ENCODE data around the gene THOC6. TPM values are rescaled to one million over a fixed set of nuclear protein-coding genes. Genes with fewer than 3 reads are reported as not detected.

The THOC6 gene
- total and polyA plus RNA-seq, 9 of the 15 experiments (the other 6 are each of a cell fraction or from before 2014, with no cell fraction given), result 2.5 to 65.4 (median 42.3) TPM

- FAIRE-seq (no peak), DNase-seq (ENCODE audit: extremely low read depth in 1 of 4, low spot score in 3 of 4) (no peak), ATAC-seq (no peak)
- 0 out of 4 replicates have a peak overlapping the region, but pooled peaks of 1 of the 2 experiments have one; percentile 19 for H3K9ac ChIP-seq (ENCODE audit: insufficient read depth in 1 of 2, low read depth in 2 of 2, low read length in 2 of 2)
- no peaks in the 10 kb centered on the region for H3K36me3 ChIP-seq (ENCODE audit: control insufficient read depth, insufficient read depth, low read length)
- intact Hi-C loops (cut with micrococcal nuclease) (no loop called here), in situ Hi-C loops (cut with MboI) (no loop called here)
- WGBS (ENCODE audit: insufficient coverage, low coverage, missing lambda C conversion rate), result 70% methylated on average over 9 of the region's 14 CpGs
- no peak overlapping the region for H3K4me2 ChIP-seq (ENCODE audit: insufficient read depth, low read length)
- no peaks in the 10 kb centered on the region for H3K9me1 ChIP-seq (ENCODE audit: control insufficient read depth, insufficient read depth, low read length)
- BruUV-seq (replicated peaks), result no TSS peak
- H3K27ac ChIP-seq (ENCODE audit: extremely low read depth, low read depth, low read length), result no peak overlapping the region
- no peaks in the 10 kb centered on the region for H3K27me3 ChIP-seq (ENCODE audit: control insufficient read depth in 2 of 2, insufficient read depth in 2 of 2, low read length in 2 of 2)
- H3K4me1 ChIP-seq (replicated peaks in 1 of 2; ENCODE audit: control insufficient read depth in 2 of 2, insufficient read depth in 2 of 2, low read length in 2 of 2), result peaks cover 0 to 40% of the 10 kb centered on the region in 2 experiments; a peak in 2 of 5 replicates
- no peaks in the 10 kb centered on the region for H3K9me3 ChIP-seq (replicated peaks; ENCODE audit: control insufficient read depth, insufficient read depth, low read depth, low read length)
- H2AFZ ChIP-seq (ENCODE audit: low read depth, low read length), result no peak overlapping the region
- H4K20me1 ChIP-seq (replicated peaks; ENCODE audit: control insufficient read depth, insufficient read depth, low read length), result no peaks in the 10 kb centered on the region
- ChIA-PET POLR2A (interaction anchor here (0.6 to 1.0 kb wide), 3 partner anchors 10 to 18 kb away, joined by 3 read pairs; no protein-coding TSS in a partner anchor), CTCF (ENCODE audit: low intra/inter-chr PET ratio) (no interaction called here)
- H3K4me3 ChIP-seq, result no peak overlapping the region
- no peaks in the 10 kb centered on the region for H3K79me2 ChIP-seq (ENCODE audit: control insufficient read depth, insufficient read depth, low read length)
- TF ChIP-seq ETV6 (IDR thresholded peaks at IDR 0.05; ENCODE audit: borderline replicate concordance in 1 of 2, low read depth in 2 of 2, low read length in 1 of 2), result no peak
- no peak for TF ChIP-seq ETV6 (CRISPR knock-in tag; IDR thresholded peaks at IDR 0.05; ENCODE audit: borderline replicate concordance)
- no peak for TF ChIP-seq ZNF398 (CRISPR knock-in tag; IDR thresholded peaks at IDR 0.05)
- TF ChIP-seq SUPT5H (IDR thresholded peaks at IDR 0.05), result no peak
- no peak for TF ChIP-seq ZNF76 (CRISPR knock-in tag; IDR thresholded peaks at IDR 0.05; ENCODE audit: borderline replicate concordance)
- no peak for TF ChIP-seq ZBED1 (IDR thresholded peaks at IDR 0.05)
- no peak for TF ChIP-seq KHSRP (IDR thresholded peaks at IDR 0.05)
- no peak for TF ChIP-seq U2AF1 (optimal IDR thresholded peaks at IDR 0.05; ENCODE audit: low read depth, low read length)
- TF ChIP-seq ERF (CRISPR knock-in tag; IDR thresholded peaks at IDR 0.05), result no peak
- no peak for TF ChIP-seq TCFL5 (CRISPR knock-in tag; conservative IDR thresholded peaks at IDR 0.05)
- TF ChIP-seq ZSCAN32 (CRISPR knock-in tag; IDR thresholded peaks at IDR 0.05), result no peak
- TF ChIP-seq REST (IDR thresholded peaks at IDR 0.05; ENCODE audit: borderline replicate concordance), result no peak
- TF ChIP-seq REST (CRISPR knock-in tag; IDR thresholded peaks at IDR 0.05; ENCODE audit: low read depth), result no peak
These were observed 31.3 kb upstream of the THOC6 start for GRCh38 chr16:2992383-2993081.

All from K562 (cell line).